ENCODE results near the gene HADHA.

DNA sequence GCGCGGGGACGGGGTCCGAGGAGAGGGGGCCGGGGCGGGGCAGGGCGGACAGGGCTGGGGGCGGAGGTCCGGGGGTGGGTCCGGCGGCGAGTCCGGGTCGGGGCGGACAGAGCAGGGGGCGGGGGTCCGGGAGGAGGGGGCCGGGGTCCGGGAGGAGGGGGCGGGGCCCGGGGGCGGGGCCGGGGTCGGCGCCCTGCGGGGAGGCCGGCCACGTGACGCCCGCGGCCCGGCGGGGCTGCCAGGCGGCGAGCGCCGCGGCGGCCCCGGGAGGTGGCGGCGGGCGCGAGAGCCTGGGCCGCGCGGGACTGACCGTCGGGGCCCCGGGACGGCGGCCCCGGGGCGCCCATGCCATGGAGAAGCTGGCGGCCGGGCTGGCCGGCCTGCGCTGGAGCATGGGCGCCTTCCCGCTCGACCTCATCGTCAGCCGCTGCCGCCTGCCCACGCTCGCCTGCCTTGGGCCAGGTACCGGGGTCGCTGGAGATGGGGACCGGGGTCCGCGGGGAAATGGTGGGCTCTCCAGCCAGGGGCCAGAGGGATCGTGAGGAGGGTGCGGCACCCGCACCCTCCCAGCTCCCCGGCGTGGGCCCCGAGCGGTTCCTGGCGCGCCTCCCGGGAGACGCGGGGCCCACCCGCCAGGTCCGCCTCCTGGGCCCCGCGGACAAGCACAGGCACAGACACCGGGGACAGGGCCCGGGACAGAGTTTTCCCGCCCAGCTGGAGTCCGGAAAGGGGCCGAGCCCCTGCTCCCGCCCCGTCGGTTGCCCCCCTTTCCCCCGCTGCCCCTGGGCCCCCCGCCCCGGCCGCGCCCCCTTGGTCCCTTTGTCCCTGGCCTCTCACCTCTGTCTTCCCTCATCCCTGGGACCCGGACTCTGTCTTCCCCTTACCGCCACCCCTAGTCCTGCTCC, 71.3 kb downstream of the HADHA start, which contains the start of gene GAREM2:
- TF ChIP-seq, protein P1, sequence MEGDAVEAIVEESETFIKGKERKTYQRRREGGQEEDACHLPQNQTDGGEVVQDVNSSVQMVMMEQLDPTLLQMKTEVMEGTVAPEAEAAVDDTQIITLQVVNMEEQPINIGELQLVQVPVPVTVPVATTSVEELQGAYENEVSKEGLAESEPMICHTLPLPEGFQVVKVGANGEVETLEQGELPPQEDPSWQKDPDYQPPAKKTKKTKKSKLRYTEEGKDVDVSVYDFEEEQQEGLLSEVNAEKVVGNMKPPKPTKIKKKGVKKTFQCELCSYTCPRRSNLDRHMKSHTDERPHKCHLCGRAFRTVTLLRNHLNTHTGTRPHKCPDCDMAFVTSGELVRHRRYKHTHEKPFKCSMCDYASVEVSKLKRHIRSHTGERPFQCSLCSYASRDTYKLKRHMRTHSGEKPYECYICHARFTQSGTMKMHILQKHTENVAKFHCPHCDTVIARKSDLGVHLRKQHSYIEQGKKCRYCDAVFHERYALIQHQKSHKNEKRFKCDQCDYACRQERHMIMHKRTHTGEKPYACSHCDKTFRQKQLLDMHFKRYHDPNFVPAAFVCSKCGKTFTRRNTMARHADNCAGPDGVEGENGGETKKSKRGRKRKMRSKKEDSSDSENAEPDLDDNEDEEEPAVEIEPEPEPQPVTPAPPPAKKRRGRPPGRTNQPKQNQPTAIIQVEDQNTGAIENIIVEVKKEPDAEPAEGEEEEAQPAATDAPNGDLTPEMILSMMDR (IDR thresholded peaks at IDR 0.05): no peak
- TF ChIP-seq, protein P2, sequence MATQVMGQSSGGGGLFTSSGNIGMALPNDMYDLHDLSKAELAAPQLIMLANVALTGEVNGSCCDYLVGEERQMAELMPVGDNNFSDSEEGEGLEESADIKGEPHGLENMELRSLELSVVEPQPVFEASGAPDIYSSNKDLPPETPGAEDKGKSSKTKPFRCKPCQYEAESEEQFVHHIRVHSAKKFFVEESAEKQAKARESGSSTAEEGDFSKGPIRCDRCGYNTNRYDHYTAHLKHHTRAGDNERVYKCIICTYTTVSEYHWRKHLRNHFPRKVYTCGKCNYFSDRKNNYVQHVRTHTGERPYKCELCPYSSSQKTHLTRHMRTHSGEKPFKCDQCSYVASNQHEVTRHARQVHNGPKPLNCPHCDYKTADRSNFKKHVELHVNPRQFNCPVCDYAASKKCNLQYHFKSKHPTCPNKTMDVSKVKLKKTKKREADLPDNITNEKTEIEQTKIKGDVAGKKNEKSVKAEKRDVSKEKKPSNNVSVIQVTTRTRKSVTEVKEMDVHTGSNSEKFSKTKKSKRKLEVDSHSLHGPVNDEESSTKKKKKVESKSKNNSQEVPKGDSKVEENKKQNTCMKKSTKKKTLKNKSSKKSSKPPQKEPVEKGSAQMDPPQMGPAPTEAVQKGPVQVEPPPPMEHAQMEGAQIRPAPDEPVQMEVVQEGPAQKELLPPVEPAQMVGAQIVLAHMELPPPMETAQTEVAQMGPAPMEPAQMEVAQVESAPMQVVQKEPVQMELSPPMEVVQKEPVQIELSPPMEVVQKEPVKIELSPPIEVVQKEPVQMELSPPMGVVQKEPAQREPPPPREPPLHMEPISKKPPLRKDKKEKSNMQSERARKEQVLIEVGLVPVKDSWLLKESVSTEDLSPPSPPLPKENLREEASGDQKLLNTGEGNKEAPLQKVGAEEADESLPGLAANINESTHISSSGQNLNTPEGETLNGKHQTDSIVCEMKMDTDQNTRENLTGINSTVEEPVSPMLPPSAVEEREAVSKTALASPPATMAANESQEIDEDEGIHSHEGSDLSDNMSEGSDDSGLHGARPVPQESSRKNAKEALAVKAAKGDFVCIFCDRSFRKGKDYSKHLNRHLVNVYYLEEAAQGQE (IDR thresholded peaks at IDR 0.05; ENCODE audit: low read depth, low read length): no peak
- TF ChIP-seq POLR2AphosphoS5 (IDR thresholded peaks at IDR 0.05; ENCODE audit: low read depth, low read length) (no peak), CHD2 (IDR thresholded peaks at IDR 0.05; ENCODE audit: low read length, partially characterized antibody) (no peak), FOSL2 (IDR thresholded peaks at IDR 0.05; ENCODE audit: borderline replicate concordance, low read depth) (no peak), RAD21 (IDR thresholded peaks at IDR 0.05; ENCODE audit: low read length) (no peak), RCOR1 (IDR thresholded peaks at IDR 0.05; ENCODE audit: low read length) (no peak), RFX5 (IDR thresholded peaks at IDR 0.05; ENCODE audit: low read length) (no peak), EZH2phosphoT487 (IDR thresholded peaks at IDR 0.05; ENCODE audit: borderline replicate concordance, low read depth) (no peak), NRF1 (IDR thresholded peaks at IDR 0.05; ENCODE audit: low read depth, low read length) (no peak), ELF1 (IDR thresholded peaks at IDR 0.05) (no peak)
- TF ChIP-seq, protein P3, sequence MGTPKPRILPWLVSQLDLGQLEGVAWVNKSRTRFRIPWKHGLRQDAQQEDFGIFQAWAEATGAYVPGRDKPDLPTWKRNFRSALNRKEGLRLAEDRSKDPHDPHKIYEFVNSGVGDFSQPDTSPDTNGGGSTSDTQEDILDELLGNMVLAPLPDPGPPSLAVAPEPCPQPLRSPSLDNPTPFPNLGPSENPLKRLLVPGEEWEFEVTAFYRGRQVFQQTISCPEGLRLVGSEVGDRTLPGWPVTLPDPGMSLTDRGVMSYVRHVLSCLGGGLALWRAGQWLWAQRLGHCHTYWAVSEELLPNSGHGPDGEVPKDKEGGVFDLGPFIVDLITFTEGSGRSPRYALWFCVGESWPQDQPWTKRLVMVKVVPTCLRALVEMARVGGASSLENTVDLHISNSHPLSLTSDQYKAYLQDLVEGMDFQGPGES (IDR thresholded peaks at IDR 0.05; ENCODE audit: low read depth, low read length): no peak

Data from SK-N-SH (cell line).